ENCODE results near the gene PDGFRB. TPM values are rescaled to one million over a fixed set of nuclear protein-coding genes. Genes with fewer than 3 reads are reported as not detected.
A peak's percentile ranks its signal among the peaks of the same experiment; 100 is the strongest.

Gene PDGFRB
- total RNA-seq, 1 experiment from 2014 or later = 0.63 TPM

GRCh38 chr5:150139334-150139733 is 16.3 kb downstream of the PDGFRB start:
- no peaks in the 10 kb centered on the region for H3K9me3 Mint-ChIP-seq (ENCODE audit: unreplicated experiment)
- no peak for DNase-seq (ENCODE audit: unreplicated experiment)
- TF ChIP-seq CTCF (IDR thresholded peaks at IDR 0.05; ENCODE audit: unreplicated experiment) = no peak
- no peak overlapping the region for H3K4me3 Mint-ChIP-seq (ENCODE audit: unreplicated experiment)
- POLR2A ChIA-PET = no interaction called here
- H3K27me3 Mint-ChIP-seq (ENCODE audit: insufficient read depth, unreplicated experiment) = no peaks in the 10 kb centered on the region
- BruUV-seq (replicated peaks) = no TSS peak
- H3K4me1 Mint-ChIP-seq (ENCODE audit: insufficient read depth, unreplicated experiment) = peaks cover 46% of the 10 kb centered on the region
- CTCF ChIA-PET = interaction anchor here (3.0 to 4.3 kb wide), 2 partner anchors 9 to 211 kb away, joined by 9 to 29 read pairs; no protein-coding TSS in a partner anchor
- H3K36me3 Mint-ChIP-seq (ENCODE audit: insufficient read depth, unreplicated experiment) = no peaks in the 10 kb centered on the region
- peak overlapping the region; percentile 10 for H3K27ac Mint-ChIP-seq (ENCODE audit: low read depth, unreplicated experiment)
- intact Hi-C loops (cut with micrococcal nuclease) = no loop called here

GRCh38 chr5:150138551-150139265 is 16.9 kb downstream of the PDGFRB start:
- Mint-ChIP-seq H3K36me3 (ENCODE audit: insufficient read depth, unreplicated experiment) (no peaks in the 10 kb centered on the region), H3K4me3 (ENCODE audit: unreplicated experiment) (no peak overlapping the region), H3K9me3 (ENCODE audit: unreplicated experiment) (no peaks in the 10 kb centered on the region), H3K27ac (ENCODE audit: low read depth, unreplicated experiment) (peak overlapping the region; percentile 10), H3K27me3 (ENCODE audit: insufficient read depth, unreplicated experiment) (no peaks in the 10 kb centered on the region), H3K4me1 (ENCODE audit: insufficient read depth, unreplicated experiment) (peaks cover 40% of the 10 kb centered on the region)
- DNase-seq (ENCODE audit: unreplicated experiment) = peak; percentile 66
- ChIA-PET CTCF (interaction anchor here (0.6 to 4.3 kb wide), 3 partner anchors 9 to 212 kb away, joined by 3 to 29 read pairs (median 9); no protein-coding TSS in a partner anchor), POLR2A (no interaction called here)
- BruUV-seq (replicated peaks) = no TSS peak
- intact Hi-C loops (cut with micrococcal nuclease) = no loop called here
- TF ChIP-seq CTCF (IDR thresholded peaks at IDR 0.05; ENCODE audit: unreplicated experiment) = no peak

GRCh38 chr5:150137997-150138396 is 17.6 kb downstream of the PDGFRB start:
- no TSS peak for BruUV-seq (replicated peaks)
- Mint-ChIP-seq H3K4me3 (ENCODE audit: unreplicated experiment) (no peak overlapping the region), H3K9me3 (ENCODE audit: unreplicated experiment) (no peaks in the 10 kb centered on the region), H3K27me3 (ENCODE audit: insufficient read depth, unreplicated experiment) (no peaks in the 10 kb centered on the region), H3K36me3 (ENCODE audit: insufficient read depth, unreplicated experiment) (no peaks in the 10 kb centered on the region), H3K4me1 (ENCODE audit: insufficient read depth, unreplicated experiment) (peaks cover 33% of the 10 kb centered on the region), H3K27ac (ENCODE audit: low read depth, unreplicated experiment) (peak overlapping the region; percentile 10)
- no peak for TF ChIP-seq CTCF (IDR thresholded peaks at IDR 0.05; ENCODE audit: unreplicated experiment)
- intact Hi-C loops (cut with micrococcal nuclease) = no loop called here
- ChIA-PET POLR2A (no interaction called here), CTCF (interaction anchor here (0.6 to 4.3 kb wide), 4 partner anchors 8 to 213 kb away, joined by 3 to 29 read pairs (median 6); no protein-coding TSS in a partner anchor)
- no peak for DNase-seq (ENCODE audit: unreplicated experiment)

- Mint-ChIP-seq H3K4me1 (ENCODE audit: insufficient read depth, unreplicated experiment) (peaks cover 29% of the 10 kb centered on the region), H3K27me3 (ENCODE audit: insufficient read depth, unreplicated experiment) (no peaks in the 10 kb centered on the region), H3K36me3 (ENCODE audit: insufficient read depth, unreplicated experiment) (no peaks in the 10 kb centered on the region), H3K4me3 (ENCODE audit: unreplicated experiment) (no peak overlapping the region), H3K9me3 (ENCODE audit: unreplicated experiment) (no peaks in the 10 kb centered on the region), H3K27ac (ENCODE audit: low read depth, unreplicated experiment) (no peak overlapping the region)
- no peak for TF ChIP-seq CTCF (IDR thresholded peaks at IDR 0.05; ENCODE audit: unreplicated experiment)
- POLR2A ChIA-PET = no interaction called here
- intact Hi-C loops (cut with micrococcal nuclease) = no loop called here
- BruUV-seq (replicated peaks) = no TSS peak
- CTCF ChIA-PET = interaction anchor here (1.6 to 3.0 kb wide), 2 partner anchors 24 to 213 kb away, joined by 4 to 9 read pairs; no protein-coding TSS in a partner anchor
- no peak for DNase-seq (ENCODE audit: unreplicated experiment)
Observed at GRCh38 chr5:150137168-150137957, 18.3 kb downstream of the PDGFRB start.

Data from MCF 10A (cell line).